HEK293 (cell line): ENCODE measurements around the gene COX7A2L.

ENCODE experiments used
- ZBTB8A ChIP-seq: fragments of 450-650 bp; formaldehyde crosslinking; IDR thresholded peaks from 2 replicates; pipeline ENCODE4 v1.5.1; 2016; ENCODE audit warnings: missing biosample characterization, missing genetic modification characterization
- TF ChIP-seq, protein P1 (sequence below): fragments of 450-650 bp; formaldehyde crosslinking; IDR thresholded peaks from 2 replicates; pipeline ENCODE4 v1.5.1; 2016; ENCODE audit warnings: missing biosample characterization, missing genetic modification characterization
- TF ChIP-seq, protein P2 (sequence below): fragments of 450-650 bp; formaldehyde crosslinking; conservative IDR thresholded peaks from 2 replicates; pipeline ENCODE4 v1.5.1; 2016; ENCODE audit warnings: low read depth, missing biosample characterization, missing genetic modification characterization

DNA sequence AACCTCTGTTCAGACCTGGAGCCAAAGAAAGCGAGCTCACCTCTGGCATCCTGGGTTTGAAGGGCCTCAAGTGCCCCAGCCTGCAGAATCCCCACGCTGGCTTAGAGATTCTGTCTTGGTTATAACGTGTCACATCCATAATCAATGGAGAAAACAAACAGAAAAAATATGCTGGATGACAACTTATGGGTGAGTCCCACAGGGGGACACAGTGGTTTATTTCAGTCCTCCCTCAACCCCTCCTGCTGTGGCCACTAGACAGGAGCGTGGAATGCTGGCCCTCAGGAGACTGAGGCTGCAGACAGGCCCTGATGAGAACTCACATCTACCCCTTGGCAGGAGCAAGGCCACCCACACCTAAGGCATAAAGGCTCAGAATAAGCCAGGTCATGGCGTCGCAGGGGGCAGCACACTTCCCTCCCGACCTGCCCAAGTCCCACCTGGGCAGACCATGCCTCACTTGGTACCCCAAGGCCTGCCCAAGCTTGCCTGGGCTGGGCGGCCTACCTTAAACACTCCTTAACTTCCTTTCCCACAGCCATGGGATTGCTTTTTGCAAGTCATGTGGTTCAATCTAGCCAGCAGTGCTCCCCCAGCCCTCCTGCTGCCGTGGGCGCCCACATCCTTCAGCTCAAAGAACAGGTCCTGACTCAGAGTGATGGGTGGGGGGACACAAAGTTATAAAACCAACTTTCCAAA lies 19.9 kb downstream of the COX7A2L start:
- TF ChIP-seq, protein P1, sequence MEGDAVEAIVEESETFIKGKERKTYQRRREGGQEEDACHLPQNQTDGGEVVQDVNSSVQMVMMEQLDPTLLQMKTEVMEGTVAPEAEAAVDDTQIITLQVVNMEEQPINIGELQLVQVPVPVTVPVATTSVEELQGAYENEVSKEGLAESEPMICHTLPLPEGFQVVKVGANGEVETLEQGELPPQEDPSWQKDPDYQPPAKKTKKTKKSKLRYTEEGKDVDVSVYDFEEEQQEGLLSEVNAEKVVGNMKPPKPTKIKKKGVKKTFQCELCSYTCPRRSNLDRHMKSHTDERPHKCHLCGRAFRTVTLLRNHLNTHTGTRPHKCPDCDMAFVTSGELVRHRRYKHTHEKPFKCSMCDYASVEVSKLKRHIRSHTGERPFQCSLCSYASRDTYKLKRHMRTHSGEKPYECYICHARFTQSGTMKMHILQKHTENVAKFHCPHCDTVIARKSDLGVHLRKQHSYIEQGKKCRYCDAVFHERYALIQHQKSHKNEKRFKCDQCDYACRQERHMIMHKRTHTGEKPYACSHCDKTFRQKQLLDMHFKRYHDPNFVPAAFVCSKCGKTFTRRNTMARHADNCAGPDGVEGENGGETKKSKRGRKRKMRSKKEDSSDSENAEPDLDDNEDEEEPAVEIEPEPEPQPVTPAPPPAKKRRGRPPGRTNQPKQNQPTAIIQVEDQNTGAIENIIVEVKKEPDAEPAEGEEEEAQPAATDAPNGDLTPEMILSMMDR (tag by site-specific recombination) = no peak
- TF ChIP-seq ZBTB8A = no peak
- TF ChIP-seq, protein P2, sequence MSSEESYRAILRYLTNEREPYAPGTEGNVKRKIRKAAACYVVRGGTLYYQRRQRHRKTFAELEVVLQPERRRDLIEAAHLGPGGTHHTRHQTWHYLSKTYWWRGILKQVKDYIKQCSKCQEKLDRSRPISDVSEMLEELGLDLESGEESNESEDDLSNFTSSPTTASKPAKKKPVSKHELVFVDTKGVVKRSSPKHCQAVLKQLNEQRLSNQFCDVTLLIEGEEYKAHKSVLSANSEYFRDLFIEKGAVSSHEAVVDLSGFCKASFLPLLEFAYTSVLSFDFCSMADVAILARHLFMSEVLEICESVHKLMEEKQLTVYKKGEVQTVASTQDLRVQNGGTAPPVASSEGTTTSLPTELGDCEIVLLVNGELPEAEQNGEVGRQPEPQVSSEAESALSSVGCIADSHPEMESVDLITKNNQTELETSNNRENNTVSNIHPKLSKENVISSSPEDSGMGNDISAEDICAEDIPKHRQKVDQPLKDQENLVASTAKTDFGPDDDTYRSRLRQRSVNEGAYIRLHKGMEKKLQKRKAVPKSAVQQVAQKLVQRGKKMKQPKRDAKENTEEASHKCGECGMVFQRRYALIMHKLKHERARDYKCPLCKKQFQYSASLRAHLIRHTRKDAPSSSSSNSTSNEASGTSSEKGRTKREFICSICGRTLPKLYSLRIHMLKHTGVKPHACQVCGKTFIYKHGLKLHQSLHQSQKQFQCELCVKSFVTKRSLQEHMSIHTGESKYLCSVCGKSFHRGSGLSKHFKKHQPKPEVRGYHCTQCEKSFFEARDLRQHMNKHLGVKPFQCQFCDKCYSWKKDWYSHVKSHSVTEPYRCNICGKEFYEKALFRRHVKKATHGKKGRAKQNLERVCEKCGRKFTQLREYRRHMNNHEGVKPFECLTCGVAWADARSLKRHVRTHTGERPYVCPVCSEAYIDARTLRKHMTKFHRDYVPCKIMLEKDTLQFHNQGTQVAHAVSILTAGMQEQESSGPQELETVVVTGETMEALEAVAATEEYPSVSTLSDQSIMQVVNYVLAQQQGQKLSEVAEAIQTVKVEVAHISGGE (tag by site-specific recombination) = no peak
